Colonic mucosa (tissue), 4 donors: ENCODE results near the gene FFAR1. TPM values are rescaled to one million over a fixed set of nuclear protein-coding genes. Genes with fewer than 3 reads are reported as not detected.
"Not testable (repeated sequence)": the region's sequence is repeated elsewhere in the genome, so short reads cannot be mapped to it uniquely, and the experiment has no call there.

Source experiments
- DNase-seq: peaks from one replicate; pipeline ENCODE4 v3.0.0-alpha.2; 2020
- H3K27ac ChIP-seq: fragments of 200-600 bp; one replicate; pipeline ENCODE4 v1.8.0; 2021
- H3K27me3 ChIP-seq: fragments of 200-600 bp; one replicate; pipeline ENCODE4 v1.8.0; 2021
- H3K36me3 ChIP-seq: fragments of 200-600 bp; one replicate; pipeline ENCODE4 v1.8.0; 2021
- H3K4me1 ChIP-seq: fragments of 200-600 bp; one replicate; pipeline ENCODE4 v1.8.0; 2021; ENCODE audit warnings: mild to moderate bottlenecking
- H3K4me3 ChIP-seq: fragments of 200-600 bp; one replicate; pipeline ENCODE4 v1.8.0; 2021
- H3K9ac ChIP-seq, 2 donors: one replicate each; pipeline ENCODE4 v1.7.0; 2013; ENCODE audit warnings: control low read depth in 2 of 2, low read depth in 2 of 2, low read length in 2 of 2
- H3K9me3 ChIP-seq: fragments of 200-600 bp; one replicate; pipeline ENCODE4 v1.8.0; 2021
- intact Hi-C: fragments of 100-400 bp; cut with DNase I; formaldehyde crosslinking; loops from one replicate; pipeline ENCODE4 v1.14.1; 2022
- total RNA-seq, 2 donors: library from RNA; stranded (reverse); fragmentation: NEBNext Ultra II Directional in 1 of 2; extraction: Animal tissue kit (Norgen Biotek cat#: 25700) in 1 of 2; gene quantifications; one replicate each; pipeline ENCODE4 v1.2.1, GENCODE V29; 2021
- TF ChIP-seq, protein P1 (sequence below): fragments of 200-600 bp; IDR thresholded peaks from one replicate; pipeline ENCODE4 v1.8.0; 2022; ENCODE audit warnings: antibody characterized with exemption, mild to moderate bottlenecking
- donor health status: healthy.
- donor health status: DM: no; HTN: no; CAD: no.
- donor health status: DM: no; HTN: no; CAD: no.

The FFAR1 gene
- total RNA-seq, 2 donors from 2014 or later: not detected

DNA sequence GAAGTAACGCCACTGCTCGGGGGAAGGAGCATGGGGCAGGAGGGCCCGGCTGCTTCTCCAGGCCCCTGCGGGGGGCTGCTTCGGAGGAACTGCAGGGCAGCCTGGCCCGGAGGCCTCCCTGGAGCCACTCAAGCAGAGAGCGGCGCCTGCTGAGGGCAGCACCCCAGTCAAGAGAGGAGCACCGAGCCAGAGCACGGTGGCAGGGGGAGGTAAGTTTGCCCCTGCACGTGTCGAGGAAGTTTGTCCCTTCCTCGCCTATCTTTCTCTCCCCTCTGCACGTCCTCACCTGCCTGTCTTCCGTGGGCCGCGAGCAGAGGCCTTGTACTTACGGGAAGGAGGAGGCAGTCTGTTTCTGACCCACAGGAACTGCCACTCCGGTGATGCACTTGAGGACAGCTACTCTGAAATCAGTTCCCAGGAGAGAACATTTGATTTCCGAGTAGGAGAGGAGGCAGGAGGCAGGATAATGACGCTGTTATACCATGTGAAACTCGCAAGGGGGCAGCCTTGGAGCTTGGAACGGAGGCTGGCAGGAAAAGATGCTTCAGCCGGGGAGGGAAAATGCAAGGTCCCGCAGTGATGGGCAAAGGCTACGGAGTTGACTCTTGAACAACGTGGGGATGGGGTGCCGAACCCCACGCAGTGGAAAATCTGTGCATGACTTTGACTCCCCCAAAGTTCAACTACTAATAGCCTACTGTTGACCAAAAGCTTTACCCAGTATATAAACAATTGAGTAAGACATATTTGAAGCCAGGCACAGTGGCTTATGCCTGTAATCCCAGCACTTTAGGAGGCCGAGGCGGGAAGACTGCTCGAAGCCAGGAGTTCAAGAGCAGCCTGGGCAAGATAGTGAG is 5.0 kb downstream of the FFAR1 start:
- H3K4me3 ChIP-seq: no peak overlapping the region
- TF ChIP-seq, protein P1, sequence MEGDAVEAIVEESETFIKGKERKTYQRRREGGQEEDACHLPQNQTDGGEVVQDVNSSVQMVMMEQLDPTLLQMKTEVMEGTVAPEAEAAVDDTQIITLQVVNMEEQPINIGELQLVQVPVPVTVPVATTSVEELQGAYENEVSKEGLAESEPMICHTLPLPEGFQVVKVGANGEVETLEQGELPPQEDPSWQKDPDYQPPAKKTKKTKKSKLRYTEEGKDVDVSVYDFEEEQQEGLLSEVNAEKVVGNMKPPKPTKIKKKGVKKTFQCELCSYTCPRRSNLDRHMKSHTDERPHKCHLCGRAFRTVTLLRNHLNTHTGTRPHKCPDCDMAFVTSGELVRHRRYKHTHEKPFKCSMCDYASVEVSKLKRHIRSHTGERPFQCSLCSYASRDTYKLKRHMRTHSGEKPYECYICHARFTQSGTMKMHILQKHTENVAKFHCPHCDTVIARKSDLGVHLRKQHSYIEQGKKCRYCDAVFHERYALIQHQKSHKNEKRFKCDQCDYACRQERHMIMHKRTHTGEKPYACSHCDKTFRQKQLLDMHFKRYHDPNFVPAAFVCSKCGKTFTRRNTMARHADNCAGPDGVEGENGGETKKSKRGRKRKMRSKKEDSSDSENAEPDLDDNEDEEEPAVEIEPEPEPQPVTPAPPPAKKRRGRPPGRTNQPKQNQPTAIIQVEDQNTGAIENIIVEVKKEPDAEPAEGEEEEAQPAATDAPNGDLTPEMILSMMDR: peak; percentile 64
- H3K27me3 ChIP-seq: no peaks in the 10 kb centered on the region
- H3K9ac ChIP-seq: no peak overlapping the region
- H3K27ac ChIP-seq: no peak overlapping the region
- H3K4me1 ChIP-seq: no peaks in the 10 kb centered on the region
- peak; percentile 74 for DNase-seq
- H3K36me3 ChIP-seq: no peaks in the 10 kb centered on the region
- no peaks in the 10 kb centered on the region for H3K9me3 ChIP-seq
- intact Hi-C loops: loop anchor here (2.0 to 10.0 kb wide), 2 partner anchors 116 to 142 kb away; partner anchors contain the start of gene KRTDAP

DNA sequence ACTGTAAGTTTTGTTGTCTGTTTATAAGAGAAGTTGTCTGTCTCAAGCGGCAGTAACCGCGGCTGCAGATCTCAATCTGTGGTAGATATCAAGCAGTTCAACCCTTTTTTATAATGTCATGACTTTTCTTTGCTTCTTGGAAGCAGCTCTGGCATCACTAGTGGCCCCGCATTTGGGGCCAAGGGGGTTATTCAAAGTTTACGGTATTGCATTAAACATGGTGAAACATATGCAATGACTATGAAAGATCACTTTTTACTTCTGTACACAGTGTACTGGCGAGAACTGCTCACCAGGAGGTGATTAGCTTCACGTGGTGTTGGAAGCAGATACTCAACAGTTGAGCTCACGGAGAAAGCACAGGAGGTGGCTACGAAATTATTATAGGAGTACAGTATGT is 5.9 kb downstream of the FFAR1 start:
- Histone ChIP-seq H3K4me1 (no peaks in the 10 kb centered on the region), H3K4me3 (no peak overlapping the region), H3K27me3 (no peaks in the 10 kb centered on the region), H3K27ac (no peak overlapping the region), H3K9ac (no peak overlapping the region), H3K36me3 (no peaks in the 10 kb centered on the region), H3K9me3 (no peaks in the 10 kb centered on the region)
- DNase-seq: no peak
- TF ChIP-seq, protein P1: no peak
- intact Hi-C loops: loop anchor here (2.0 to 10.0 kb wide), 2 partner anchors 115 to 141 kb away; partner anchors contain the start of gene KRTDAP

DNA sequence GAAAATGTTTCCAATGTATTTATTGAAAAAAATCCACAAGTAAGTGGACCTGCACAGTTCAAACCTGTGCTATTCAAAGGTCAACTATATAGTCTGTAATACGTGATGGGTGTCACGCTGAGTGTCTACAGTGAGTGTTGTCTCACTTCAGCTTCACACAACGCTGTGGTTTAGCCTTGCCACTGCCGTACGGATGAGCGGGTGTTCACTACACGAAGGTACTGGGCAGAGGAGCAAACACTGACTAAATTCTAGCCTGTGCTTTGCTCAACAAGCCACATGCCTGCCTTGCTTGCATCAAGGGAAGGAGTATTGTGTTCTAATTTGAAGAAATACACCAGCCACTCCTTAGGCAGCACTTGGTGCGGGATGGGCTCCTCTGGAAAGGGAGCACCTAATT is 7.2 kb downstream of the FFAR1 start:
- Histone ChIP-seq H3K4me1 (no peaks in the 10 kb centered on the region), H3K36me3 (no peaks in the 10 kb centered on the region), H3K9ac (no peak overlapping the region), H3K27ac (no peak overlapping the region), H3K27me3 (no peaks in the 10 kb centered on the region), H3K9me3 (no peaks in the 10 kb centered on the region), H3K4me3 (no peak overlapping the region)
- DNase-seq: no peak
- intact Hi-C loops: loop anchor here (10.0 kb wide), 1 partner anchor 140 kb away; the partner anchor contains the start of gene KRTDAP
- TF ChIP-seq, protein P1: no peak

DNA sequence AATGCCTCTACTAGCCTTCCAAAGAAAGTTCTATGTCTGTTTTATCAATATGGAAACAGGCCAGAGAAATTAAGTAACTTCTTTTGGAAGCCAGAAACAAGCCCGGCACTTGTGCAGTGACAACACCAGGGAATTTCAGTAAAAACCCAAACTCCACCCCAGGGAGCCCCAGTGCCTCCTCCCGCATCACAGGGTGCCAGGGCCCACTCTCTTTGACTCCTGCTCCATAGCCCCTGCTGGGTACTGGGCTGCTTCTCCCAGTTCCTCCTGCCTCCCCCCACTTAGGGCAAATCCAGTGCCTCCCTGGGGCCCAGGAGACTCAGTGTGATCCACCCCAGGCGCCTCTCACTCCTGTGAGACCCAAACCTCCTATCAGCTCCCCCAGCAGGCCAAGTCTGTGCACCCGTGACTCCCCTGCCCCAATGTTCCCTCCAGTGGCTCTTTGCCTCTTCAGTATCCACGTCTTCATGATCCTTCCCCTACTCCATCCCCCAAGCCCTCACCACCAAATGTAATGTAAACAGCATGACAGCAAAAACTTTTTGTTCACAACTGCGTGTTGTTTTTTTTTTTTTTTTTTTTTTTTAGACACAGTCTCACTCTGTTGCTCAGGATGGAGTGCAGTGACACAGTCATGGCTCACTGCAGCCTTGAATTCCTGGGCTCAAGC is 8.2 kb downstream of the FFAR1 start:
- TF ChIP-seq, protein P1: no peak
- no peaks in the 10 kb centered on the region for H3K27me3 ChIP-seq
- intact Hi-C loops: loop anchor here (10.0 kb wide), 1 partner anchor 139 kb away; the partner anchor contains the start of gene KRTDAP
- H3K27ac ChIP-seq: no peak overlapping the region
- H3K9me3 ChIP-seq: no peaks in the 10 kb centered on the region
- no peak overlapping the region for H3K9ac ChIP-seq
- DNase-seq: no peak
- H3K36me3 ChIP-seq: no peaks in the 10 kb centered on the region
- H3K4me3 ChIP-seq: no peak overlapping the region
- no peaks in the 10 kb centered on the region for H3K4me1 ChIP-seq

DNA sequence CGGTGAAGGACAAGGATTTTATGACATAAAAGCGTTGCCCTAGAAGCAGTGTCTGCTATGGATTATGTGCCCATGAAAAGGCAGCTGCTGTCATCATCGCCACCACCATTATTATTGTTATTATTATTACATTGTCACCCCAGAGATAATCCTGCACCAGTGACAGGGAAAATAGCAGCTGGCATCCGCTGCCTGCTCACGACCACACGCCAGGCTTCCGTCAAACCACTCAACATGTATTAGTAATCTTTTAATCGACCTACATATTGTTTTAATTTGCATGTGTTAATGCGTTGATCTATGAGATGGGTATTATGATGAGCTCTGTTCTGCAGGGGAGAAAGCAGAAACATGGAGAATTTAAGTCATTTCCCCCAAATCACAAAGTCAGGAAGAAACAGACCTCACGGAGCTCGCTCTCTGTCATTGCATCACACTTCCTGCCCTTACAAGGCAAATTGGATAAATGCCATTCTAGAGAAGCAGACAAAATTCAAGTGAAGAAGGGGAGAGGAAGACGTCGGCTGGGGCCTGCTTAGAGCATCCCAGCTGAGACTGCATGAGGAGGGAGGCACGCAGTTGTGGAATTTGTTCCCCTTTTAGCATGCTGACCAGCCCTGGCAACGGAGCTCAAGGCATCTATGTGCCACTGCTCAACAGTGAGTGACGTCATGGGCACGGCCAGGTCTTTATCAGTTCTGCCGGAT is 10.3 kb downstream of the FFAR1 start, which contains the start of gene FFAR3:
TSS of gene FFAR3 (plus strand) at position 594 of the 707 bp plus-strand sequence. CDS start 431 bp downstream, outside the sequence.
- TF ChIP-seq, protein P1: no peak
- H3K27me3 ChIP-seq: no peaks in the 10 kb centered on the region
- DNase-seq: no peak
- H3K9ac ChIP-seq: no peak within 1 kb of the TSS
- no peaks in the 10 kb centered on the region for H3K9me3 ChIP-seq
- no peaks in the 10 kb centered on the region for H3K4me1 ChIP-seq
- H3K27ac ChIP-seq: no peak within 1 kb of the TSS
- H3K36me3 ChIP-seq: no peaks in the 10 kb centered on the region
- intact Hi-C loops: loop anchor here (10.0 kb wide), 1 partner anchor 137 kb away; the partner anchor contains the start of gene KRTDAP
- H3K4me3 ChIP-seq: no peak within 1 kb of the TSS

DNA sequence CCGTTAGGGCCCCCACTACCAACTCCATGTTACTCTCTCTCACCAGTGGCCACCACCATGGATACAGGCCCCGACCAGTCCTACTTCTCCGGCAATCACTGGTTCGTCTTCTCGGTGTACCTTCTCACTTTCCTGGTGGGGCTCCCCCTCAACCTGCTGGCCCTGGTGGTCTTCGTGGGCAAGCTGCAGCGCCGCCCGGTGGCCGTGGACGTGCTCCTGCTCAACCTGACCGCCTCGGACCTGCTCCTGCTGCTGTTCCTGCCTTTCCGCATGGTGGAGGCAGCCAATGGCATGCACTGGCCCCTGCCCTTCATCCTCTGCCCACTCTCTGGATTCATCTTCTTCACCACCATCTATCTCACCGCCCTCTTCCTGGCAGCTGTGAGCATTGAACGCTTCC is 11.1 kb downstream of the FFAR1 start:
- not testable (repeated sequence) for H3K4me1 ChIP-seq, H3K4me3 ChIP-seq, H3K9me3 ChIP-seq, H3K27ac ChIP-seq, H3K36me3 ChIP-seq, DNase-seq, H3K27me3 ChIP-seq, H3K9ac ChIP-seq
- intact Hi-C loops: loop anchor here (10.0 kb wide), 1 partner anchor 136 kb away; the partner anchor contains the start of gene KRTDAP

DNA sequence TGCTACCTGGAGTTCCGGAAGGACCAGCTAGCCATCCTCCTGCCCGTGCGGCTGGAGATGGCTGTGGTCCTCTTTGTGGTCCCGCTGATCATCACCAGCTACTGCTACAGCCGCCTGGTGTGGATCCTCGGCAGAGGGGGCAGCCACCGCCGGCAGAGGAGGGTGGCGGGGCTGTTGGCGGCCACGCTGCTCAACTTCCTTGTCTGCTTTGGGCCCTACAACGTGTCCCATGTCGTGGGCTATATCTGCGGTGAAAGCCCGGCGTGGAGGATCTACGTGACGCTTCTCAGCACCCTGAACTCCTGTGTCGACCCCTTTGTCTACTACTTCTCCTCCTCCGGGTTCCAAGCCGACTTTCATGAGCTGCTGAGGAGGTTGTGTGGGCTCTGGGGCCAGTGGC is 11.7 kb downstream of the FFAR1 start:
- H3K9me3 ChIP-seq, H3K4me3 ChIP-seq, H3K27me3 ChIP-seq, H3K36me3 ChIP-seq, H3K27ac ChIP-seq, H3K4me1 ChIP-seq, DNase-seq, H3K9ac ChIP-seq: not testable (repeated sequence)
- intact Hi-C loops: loop anchor here (10.0 kb wide), 1 partner anchor 135 kb away; the partner anchor contains the start of gene KRTDAP
